Measurements from ENCODE around the gene MVB12B. TPM values are rescaled to one million over a fixed set of nuclear protein-coding genes. Genes with fewer than 3 reads are reported as not detected.

The MVB12B gene
- total and polyA plus RNA-seq, 2 donors (not counting 1 experiment from before 2014, with no cell fraction given) = 2.5 to 2.6 TPM

GRCh38 chr9:126329476-126330275 lies 3.0 kb downstream of the MVB12B start:
- Histone ChIP-seq H3K36me3 (ENCODE audit: control insufficient read depth, insufficient read depth, low read length) (no peaks in the 10 kb centered on the region), H3K27ac (ENCODE audit: insufficient read depth, low read length) (no peak overlapping the region), H3K9me3 (ENCODE audit: control insufficient read depth, insufficient read depth, low read depth, low read length) (no peaks in the 10 kb centered on the region), H3K4me2 (ENCODE audit: extremely low read depth, insufficient read depth, low read length) (no peak overlapping the region), H2AFZ (ENCODE audit: low read length) (no peak overlapping the region), H3K9ac (ENCODE audit: insufficient read depth, low read length) (no peak overlapping the region), H3K4me3 (replicated peaks in 1 of 4; ENCODE audit: control extremely low read depth in 1 of 4, insufficient read depth in 1 of 4, low read depth in 3 of 4, low read length in 4 of 4) (no peak overlapping the region), H3K79me2 (ENCODE audit: control insufficient read depth, insufficient read depth, low read length) (no peaks in the 10 kb centered on the region), H3K27me3 (ENCODE audit: control insufficient read depth, insufficient read depth, low read length) (no peaks in the 10 kb centered on the region), H3K4me1 (ENCODE audit: control insufficient read depth, extremely low read depth, insufficient read depth, low read length) (no peaks in the 10 kb centered on the region), H4K20me1 (ENCODE audit: control insufficient read depth, extremely low read depth, insufficient read depth, low read length) (no peaks in the 10 kb centered on the region)
- no peak for DNase-seq (ENCODE audit: low read depth in 2 of 2)
- TF ChIP-seq EZH2 (IDR thresholded peaks at IDR 0.05; ENCODE audit: low read length, missing control alignments) (no peak), CTCF (conservative IDR thresholded peaks at IDR 0.05 in 1 of 2, IDR thresholded peaks at IDR 0.05 in 1 of 2; ENCODE audit: low read depth in 1 of 2, low read length in 2 of 2) (no peak)

- Histone ChIP-seq H3K79me2 (ENCODE audit: control insufficient read depth, insufficient read depth, low read length) (no peaks in the 10 kb centered on the region), H3K4me2 (ENCODE audit: extremely low read depth, insufficient read depth, low read length) (no peak overlapping the region), H2AFZ (ENCODE audit: low read length) (no peak overlapping the region), H3K27ac (ENCODE audit: insufficient read depth, low read length) (no peak overlapping the region), H3K9me3 (ENCODE audit: control insufficient read depth, insufficient read depth, low read depth, low read length) (no peaks in the 10 kb centered on the region), H3K4me1 (ENCODE audit: control insufficient read depth, extremely low read depth, insufficient read depth, low read length) (no peaks in the 10 kb centered on the region), H3K36me3 (ENCODE audit: control insufficient read depth, insufficient read depth, low read length) (no peaks in the 10 kb centered on the region), H3K4me3 (replicated peaks in 1 of 4; ENCODE audit: control extremely low read depth in 1 of 4, insufficient read depth in 1 of 4, low read depth in 3 of 4, low read length in 4 of 4) (no peak overlapping the region), H3K9ac (ENCODE audit: insufficient read depth, low read length) (no peak overlapping the region), H4K20me1 (ENCODE audit: control insufficient read depth, extremely low read depth, insufficient read depth, low read length) (no peaks in the 10 kb centered on the region), H3K27me3 (ENCODE audit: control insufficient read depth, insufficient read depth, low read length) (no peaks in the 10 kb centered on the region)
- DNase-seq (ENCODE audit: low read depth in 2 of 2) = no peak
- TF ChIP-seq EZH2 (IDR thresholded peaks at IDR 0.05; ENCODE audit: low read length, missing control alignments) = no peak
- TF ChIP-seq CTCF (conservative IDR thresholded peaks at IDR 0.05 in 1 of 2, IDR thresholded peaks at IDR 0.05 in 1 of 2; ENCODE audit: low read depth in 1 of 2, low read length in 2 of 2) = no peak
Measured at GRCh38 chr9:126330536-126330935, 3.9 kb downstream of the MVB12B start.

GRCh38 chr9:126331964-126332748 lies 5.5 kb downstream of the MVB12B start:
- Histone ChIP-seq H4K20me1 (ENCODE audit: control insufficient read depth, extremely low read depth, insufficient read depth, low read length) (no peaks in the 10 kb centered on the region), H3K4me3 (replicated peaks in 1 of 4; ENCODE audit: control extremely low read depth in 1 of 4, insufficient read depth in 1 of 4, low read depth in 3 of 4, low read length in 4 of 4) (no peak overlapping the region), H2AFZ (ENCODE audit: low read length) (no peak overlapping the region), H3K9ac (ENCODE audit: insufficient read depth, low read length) (no peak overlapping the region), H3K27ac (ENCODE audit: insufficient read depth, low read length) (no peak overlapping the region), H3K4me1 (ENCODE audit: control insufficient read depth, extremely low read depth, insufficient read depth, low read length) (no peaks in the 10 kb centered on the region), H3K36me3 (ENCODE audit: control insufficient read depth, insufficient read depth, low read length) (no peaks in the 10 kb centered on the region), H3K9me3 (ENCODE audit: control insufficient read depth, insufficient read depth, low read depth, low read length) (no peaks in the 10 kb centered on the region), H3K4me2 (ENCODE audit: extremely low read depth, insufficient read depth, low read length) (no peak overlapping the region), H3K27me3 (ENCODE audit: control insufficient read depth, insufficient read depth, low read length) (no peaks in the 10 kb centered on the region), H3K79me2 (ENCODE audit: control insufficient read depth, insufficient read depth, low read length) (no peaks in the 10 kb centered on the region)
- TF ChIP-seq EZH2 (IDR thresholded peaks at IDR 0.05; ENCODE audit: low read length, missing control alignments) (no peak), CTCF (conservative IDR thresholded peaks at IDR 0.05 in 1 of 2, IDR thresholded peaks at IDR 0.05 in 1 of 2; ENCODE audit: low read depth in 1 of 2, low read length in 2 of 2) (no peak)
- no peak for DNase-seq (ENCODE audit: low read depth in 2 of 2)

All from fibroblast of lung (primary cell).